ENCODE results near the gene DHRS12. TPM values are rescaled to one million over a fixed set of nuclear protein-coding genes. Genes with fewer than 3 reads are reported as not detected.

The DHRS12 gene
- total RNA-seq, 2 donors from 2014 or later = 2.2 to 3.5 TPM

DNA sequence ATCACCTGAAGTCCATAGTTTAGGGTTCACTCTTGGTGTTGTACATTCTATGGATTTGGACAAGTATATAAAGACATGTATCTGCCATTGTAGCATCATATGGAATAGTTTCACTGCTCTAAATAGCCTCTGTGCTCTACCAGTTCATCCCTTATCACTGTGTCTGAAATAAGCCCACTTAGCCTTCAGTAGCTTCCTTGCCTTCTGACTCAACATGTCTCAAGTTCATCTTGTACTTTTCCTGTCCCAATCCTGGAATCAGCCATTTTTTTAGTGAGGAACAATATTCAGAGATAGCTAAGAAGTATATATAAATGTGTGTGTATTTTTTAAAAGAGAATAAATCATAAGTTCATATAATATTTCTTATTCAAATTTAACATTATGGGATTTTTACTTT is 79.2 kb downstream of the DHRS12 start:
- ATAC-seq = no peak
- no peaks in the 10 kb centered on the region for H3K36me3 Mint-ChIP-seq

DNA sequence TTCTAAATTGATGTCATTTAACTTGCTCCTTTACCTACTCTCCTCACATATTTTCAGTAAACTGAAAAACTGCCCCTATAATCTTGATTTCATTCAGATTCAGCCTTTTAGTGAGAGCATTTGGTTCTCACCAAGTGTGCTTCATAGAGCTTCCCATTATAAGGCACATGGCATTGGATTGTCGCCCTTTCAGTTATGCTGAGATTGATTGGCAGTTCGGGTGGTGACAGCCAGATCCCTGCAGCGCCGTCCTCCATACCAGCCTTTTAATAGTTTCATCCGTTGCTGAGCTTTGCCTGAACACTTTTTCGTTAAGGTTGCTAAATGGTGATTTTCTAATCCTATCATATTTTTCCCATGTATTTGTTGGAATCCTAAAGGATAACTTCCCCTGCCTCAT is 80.4 kb downstream of the DHRS12 start:
- Mint-ChIP-seq H3K27ac (no peak overlapping the region), H3K9me3 (no peaks in the 10 kb centered on the region), H3K27me3 (no peaks in the 10 kb centered on the region), H3K4me3 (no peak overlapping the region), H3K4me1 (ENCODE audit: low read depth in 2 of 2) (peaks cover 0 to 3% of the 10 kb centered on the region in 2 donors), H3K36me3 (no peaks in the 10 kb centered on the region)
- no peak for ATAC-seq
- no peak for DNase-seq (ENCODE audit: low spot score)

More for the DNA sequence above, 79.2 kb downstream of the DHRS12 start:
- Mint-ChIP-seq H3K27me3 (no peaks in the 10 kb centered on the region), H3K27ac (no peak overlapping the region), H3K9me3 (no peaks in the 10 kb centered on the region), H3K4me1 (ENCODE audit: low read depth in 2 of 2) (peaks cover 0 to 3% of the 10 kb centered on the region in 2 donors), H3K4me3 (no peak overlapping the region)
- DNase-seq (ENCODE audit: low spot score) = no peak

DNA sequence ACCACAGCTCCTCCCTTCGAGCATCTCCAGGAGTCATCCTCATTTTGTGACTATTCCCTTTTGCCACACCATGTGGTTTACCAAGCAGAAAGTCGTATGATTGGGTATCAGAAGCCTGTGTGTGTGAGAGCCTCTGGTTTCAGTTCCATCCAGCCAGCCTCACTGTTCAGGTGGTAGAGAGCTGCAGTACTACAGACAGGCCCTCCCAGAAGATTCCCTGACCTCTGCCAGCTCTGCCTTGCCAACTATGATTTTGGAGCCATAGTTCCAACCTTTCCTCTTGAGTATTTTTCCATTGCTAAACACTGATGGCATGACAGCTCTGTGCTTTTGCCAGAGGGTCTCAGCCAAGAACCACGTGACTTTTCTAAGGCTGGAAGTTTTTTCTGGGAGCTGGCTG is 82.5 kb downstream of the DHRS12 start:
- Mint-ChIP-seq H3K27ac (no peak overlapping the region), H3K36me3 (no peaks in the 10 kb centered on the region), H3K27me3 (no peaks in the 10 kb centered on the region), H3K4me1 (ENCODE audit: low read depth in 2 of 2) (peaks cover 0 to 5% of the 10 kb centered on the region in 2 donors), H3K4me3 (no peak overlapping the region), H3K9me3 (no peaks in the 10 kb centered on the region)
- ATAC-seq (no peak), DNase-seq (ENCODE audit: low spot score) (no peak)

DNA sequence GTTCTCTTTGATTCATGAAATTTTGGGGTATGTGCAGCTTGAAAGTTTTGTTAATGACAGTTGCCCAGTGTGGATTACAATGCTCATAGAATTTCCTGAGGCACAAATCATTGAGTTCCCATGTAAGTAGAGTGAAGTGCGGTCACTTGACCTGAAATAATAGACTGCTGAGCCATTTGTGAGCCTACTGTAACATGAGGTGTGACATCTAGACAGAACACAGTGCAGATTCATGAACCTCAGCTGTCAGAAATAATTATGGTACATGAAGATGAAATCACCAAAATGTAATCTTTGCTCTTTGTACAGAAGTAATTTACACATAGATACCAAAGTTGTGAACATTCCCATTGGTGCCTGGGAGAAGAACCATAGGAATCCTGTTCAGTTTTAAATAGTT is 84.6 kb downstream of the DHRS12 start:
- H3K27me3 Mint-ChIP-seq = no peaks in the 10 kb centered on the region
- no peak overlapping the region for H3K4me3 Mint-ChIP-seq
- no peak for ATAC-seq

More for the DNA sequence above, 84.6 kb downstream of the DHRS12 start:
- H3K36me3 Mint-ChIP-seq = no peaks in the 10 kb centered on the region
- H3K4me1 Mint-ChIP-seq (ENCODE audit: low read depth in 2 of 2) = peaks cover 0 to 2% of the 10 kb centered on the region in 2 donors
- no peak overlapping the region for H3K27ac Mint-ChIP-seq
- no peak for DNase-seq (ENCODE audit: low spot score)
- H3K9me3 Mint-ChIP-seq = no peaks in the 10 kb centered on the region

Other genes starting within 250 kb of the DHRS12 start
- gene WDFY2, start 219.7 kb downstream of the DHRS12 start, total RNA-seq = 10 to 100 TPM in 1 of 2 donors, 1 to 10 TPM in 1; 9.3 to 12.1 TPM
- not detected for gene TMEM272, start 41.0 kb upstream of the DHRS12 start, total RNA-seq
- gene CCDC70, start 57.8 kb upstream of the DHRS12 start, total RNA-seq = not detected
- under 1 TPM; 0.45 to 0.53 TPM for gene ATP7B, start 207.3 kb upstream of the DHRS12 start, total RNA-seq
- gene ALG11, start 208.2 kb upstream of the DHRS12 start, total RNA-seq = 10 to 100 TPM; 31.8 to 39.8 TPM
- 10 to 100 TPM; 11.1 to 11.6 TPM for gene UTP14C, start 220.5 kb upstream of the DHRS12 start, total RNA-seq